Measurements from ENCODE around the gene THAP12.

Gene THAP12

GRCh38 chr11:76379807-76380158 is 1.1 kb downstream of the THAP12 start:
- no peak for FAIRE-seq

- FAIRE-seq: no peak
Measured at GRCh38 chr11:76376746-76377558, 4.0 kb downstream of the THAP12 start.

GRCh38 chr11:76371170-76371569 is 9.8 kb downstream of the THAP12 start:
- no peak for FAIRE-seq

- FAIRE-seq: no peak
Measured at GRCh38 chr11:76369406-76369805, 11.5 kb downstream of the THAP12 start.

GRCh38 chr11:76368490-76368889 is 12.4 kb downstream of the THAP12 start:
- FAIRE-seq: no peak

- no peak for FAIRE-seq
Measured at GRCh38 chr11:76365038-76365679, 15.8 kb downstream of the THAP12 start.

- FAIRE-seq: no peak
Measured at GRCh38 chr11:76362716-76363115, 18.2 kb downstream of the THAP12 start.

GRCh38 chr11:76361776-76362175 is 19.2 kb downstream of the THAP12 start:
- FAIRE-seq: no peak

- no peak for FAIRE-seq
Measured at GRCh38 chr11:76361374-76361773, 19.6 kb downstream of the THAP12 start.

GRCh38 chr11:76355172-76355571 is 25.8 kb downstream of the THAP12 start:
- no peak for FAIRE-seq

GRCh38 chr11:76348348-76348747 is 32.6 kb downstream of the THAP12 start:
- no peak for FAIRE-seq

- FAIRE-seq: no peak
Measured at GRCh38 chr11:76347466-76347865, 33.5 kb downstream of the THAP12 start.

- FAIRE-seq: no peak
Measured at GRCh38 chr11:76339221-76339620, 41.7 kb downstream of the THAP12 start.

GRCh38 chr11:76337923-76338322 is 43.0 kb downstream of the THAP12 start:
- no peak for FAIRE-seq

GRCh38 chr11:76337469-76337868 is 43.5 kb downstream of the THAP12 start:
- no peak for FAIRE-seq

- no peak for FAIRE-seq
Measured at GRCh38 chr11:76336597-76336996, 44.3 kb downstream of the THAP12 start.

GRCh38 chr11:76335842-76336241 is 45.1 kb downstream of the THAP12 start:
- FAIRE-seq: no peak

- no peak for FAIRE-seq
Measured at GRCh38 chr11:76334826-76335389, 46.0 kb downstream of the THAP12 start.

- no peak for FAIRE-seq
Measured at GRCh38 chr11:76330651-76331050, 50.3 kb downstream of the THAP12 start.

- FAIRE-seq: no peak
Measured at GRCh38 chr11:76329983-76330382, 50.9 kb downstream of the THAP12 start.

GRCh38 chr11:76329084-76329648 is 51.8 kb downstream of the THAP12 start:
- FAIRE-seq: no peak

GRCh38 chr11:76327756-76328388 is 53.1 kb downstream of the THAP12 start:
- FAIRE-seq: no peak

GRCh38 chr11:76327202-76327601 is 53.7 kb downstream of the THAP12 start:
- FAIRE-seq: no peak
